Epithelial cell of proximal tubule (primary cell): ENCODE data around the gene TUBB6. TPM values are rescaled to one million over a fixed set of nuclear protein-coding genes. Genes with fewer than 3 reads are reported as not detected.

Experiments used
- DNase-seq: peaks from one replicate; pipeline ENCODE4 v3.0.0-alpha.2; 2011; ENCODE audit warnings: low read depth
- H3K4me3 ChIP-seq: 2 replicates; pipeline ENCODE4 v1.5.1; 2011; ENCODE audit warnings: low read depth, mild to moderate bottlenecking, low read length
- total RNA-seq: library from RNA; depleted of rRNA; stranded (reverse); fragments of >200 nt; gene quantifications from 2 replicates; pipeline ENCODE4 v1.2.3, GENCODE V29; 2015
- TF ChIP-seq, protein P1 (sequence below): conservative IDR thresholded peaks from 2 replicates; pipeline ENCODE4 v1.5.1; 2012; ENCODE audit warnings: low read depth, mild to moderate bottlenecking, low read length

The TUBB6 gene
- total RNA-seq, 1 donor from 2014 or later = 425 TPM

DNA sequence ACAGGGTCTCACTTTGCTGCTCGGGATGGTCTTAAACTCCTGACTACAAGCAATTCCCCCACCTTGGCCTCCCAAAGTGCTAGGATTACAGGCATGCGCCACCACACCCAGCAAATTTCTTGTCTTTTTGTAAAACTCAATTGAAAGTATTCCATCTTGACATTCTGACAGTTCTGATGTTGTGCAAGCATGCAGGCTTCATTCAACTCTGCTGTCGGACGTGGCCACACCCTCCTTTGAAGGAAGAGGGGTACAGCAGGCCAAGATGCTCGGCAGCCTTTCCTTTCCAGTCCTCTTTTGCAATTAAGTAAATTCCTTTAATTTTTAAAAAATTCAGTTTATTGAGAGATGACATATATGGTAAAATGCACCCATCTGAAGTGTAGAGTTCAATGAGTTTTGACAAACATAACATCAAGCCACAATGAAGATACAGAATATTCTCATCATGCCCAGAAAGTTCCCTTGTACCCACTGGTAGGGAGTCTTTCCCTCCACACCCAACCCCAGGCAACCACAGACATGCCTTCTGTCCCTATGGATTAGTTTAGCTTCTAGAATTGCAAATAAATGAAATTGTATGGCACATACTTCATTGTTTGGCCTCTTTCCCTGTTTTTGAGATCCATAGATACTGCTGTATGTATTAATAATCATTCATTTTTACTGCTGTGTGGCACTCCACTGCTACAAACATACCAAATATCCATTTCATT is 33.1 kb downstream of the TUBB6 start:
- DNase-seq = no peak
- TF ChIP-seq, protein P1, sequence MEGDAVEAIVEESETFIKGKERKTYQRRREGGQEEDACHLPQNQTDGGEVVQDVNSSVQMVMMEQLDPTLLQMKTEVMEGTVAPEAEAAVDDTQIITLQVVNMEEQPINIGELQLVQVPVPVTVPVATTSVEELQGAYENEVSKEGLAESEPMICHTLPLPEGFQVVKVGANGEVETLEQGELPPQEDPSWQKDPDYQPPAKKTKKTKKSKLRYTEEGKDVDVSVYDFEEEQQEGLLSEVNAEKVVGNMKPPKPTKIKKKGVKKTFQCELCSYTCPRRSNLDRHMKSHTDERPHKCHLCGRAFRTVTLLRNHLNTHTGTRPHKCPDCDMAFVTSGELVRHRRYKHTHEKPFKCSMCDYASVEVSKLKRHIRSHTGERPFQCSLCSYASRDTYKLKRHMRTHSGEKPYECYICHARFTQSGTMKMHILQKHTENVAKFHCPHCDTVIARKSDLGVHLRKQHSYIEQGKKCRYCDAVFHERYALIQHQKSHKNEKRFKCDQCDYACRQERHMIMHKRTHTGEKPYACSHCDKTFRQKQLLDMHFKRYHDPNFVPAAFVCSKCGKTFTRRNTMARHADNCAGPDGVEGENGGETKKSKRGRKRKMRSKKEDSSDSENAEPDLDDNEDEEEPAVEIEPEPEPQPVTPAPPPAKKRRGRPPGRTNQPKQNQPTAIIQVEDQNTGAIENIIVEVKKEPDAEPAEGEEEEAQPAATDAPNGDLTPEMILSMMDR = no peak
- no peak overlapping the region for H3K4me3 ChIP-seq

DNA sequence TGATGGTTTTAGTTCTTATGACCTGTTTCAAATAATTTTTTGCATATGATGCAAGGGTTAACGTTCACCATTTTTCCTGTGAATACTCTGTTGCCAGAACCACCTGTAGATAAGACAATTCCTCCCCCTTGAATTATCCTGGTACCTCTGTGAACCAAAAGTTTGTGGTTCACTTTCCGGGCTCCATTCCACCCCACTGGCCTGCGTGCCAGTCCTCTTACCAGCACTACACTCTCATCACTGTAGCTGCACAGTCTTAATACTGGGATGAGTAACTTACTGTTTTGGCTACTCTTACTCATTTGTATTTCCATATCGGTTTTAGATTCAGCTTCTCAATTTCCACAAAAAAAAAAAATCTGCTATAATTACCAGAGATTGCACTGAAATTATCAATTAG is 34.6 kb downstream of the TUBB6 start:
- TF ChIP-seq, protein P1 = no peak
- no peak overlapping the region for H3K4me3 ChIP-seq
- no peak for DNase-seq

DNA sequence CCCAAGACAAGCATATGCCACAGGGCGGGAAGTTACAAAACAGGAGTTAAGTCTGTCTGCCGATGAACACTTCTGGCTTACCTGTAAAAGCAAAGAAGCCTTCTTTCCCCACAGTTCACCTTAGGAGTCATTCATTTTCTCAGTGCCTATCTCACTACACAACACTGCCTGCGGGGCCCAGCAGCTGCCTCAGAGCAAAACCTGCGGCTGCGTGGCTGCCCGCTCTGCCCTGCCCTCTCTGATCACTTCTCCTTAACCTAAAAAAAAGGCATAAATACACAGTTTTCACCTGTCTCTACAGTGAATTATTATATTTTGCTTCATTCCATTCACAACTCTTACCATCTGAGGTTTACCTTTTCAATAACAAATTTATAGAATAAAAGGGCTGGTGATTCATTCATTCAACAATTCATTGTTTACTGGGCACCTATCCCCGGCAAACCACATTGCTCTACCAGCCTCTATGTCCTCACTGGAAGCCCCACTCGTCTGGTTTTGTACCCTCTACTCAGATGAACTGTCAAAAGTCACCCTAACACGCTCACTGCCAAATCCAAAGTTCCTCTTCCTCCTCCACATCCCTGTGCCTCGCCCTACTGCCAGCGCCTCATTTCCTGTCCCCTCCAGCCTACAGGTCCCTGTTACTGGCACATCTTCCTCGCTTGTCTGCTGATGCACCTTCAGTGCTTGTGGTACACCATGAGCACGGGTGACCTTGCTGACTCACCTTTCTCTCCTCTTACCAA is 37.6 kb downstream of the TUBB6 start:
- TF ChIP-seq, protein P1 = no peak
- H3K4me3 ChIP-seq = no peak overlapping the region
- no peak for DNase-seq

DNA sequence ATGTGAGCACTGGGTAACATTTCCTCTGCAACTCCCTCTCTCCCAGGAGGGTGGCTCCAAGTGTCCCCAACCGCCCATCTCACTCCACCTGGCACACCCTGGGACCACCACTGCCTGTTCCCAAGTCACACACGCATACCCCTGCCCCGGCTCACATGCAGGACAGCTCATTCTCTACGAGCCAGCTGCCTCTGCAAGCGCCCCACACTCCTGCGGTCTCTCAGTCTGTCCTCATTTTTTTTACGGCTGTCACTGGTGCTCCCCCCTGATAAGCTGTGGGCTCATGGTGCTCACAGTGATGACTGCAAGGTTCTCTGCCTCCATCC is 38.2 kb downstream of the TUBB6 start:
- TF ChIP-seq, protein P1 = no peak
- DNase-seq = no peak
- H3K4me3 ChIP-seq = no peak overlapping the region

DNA sequence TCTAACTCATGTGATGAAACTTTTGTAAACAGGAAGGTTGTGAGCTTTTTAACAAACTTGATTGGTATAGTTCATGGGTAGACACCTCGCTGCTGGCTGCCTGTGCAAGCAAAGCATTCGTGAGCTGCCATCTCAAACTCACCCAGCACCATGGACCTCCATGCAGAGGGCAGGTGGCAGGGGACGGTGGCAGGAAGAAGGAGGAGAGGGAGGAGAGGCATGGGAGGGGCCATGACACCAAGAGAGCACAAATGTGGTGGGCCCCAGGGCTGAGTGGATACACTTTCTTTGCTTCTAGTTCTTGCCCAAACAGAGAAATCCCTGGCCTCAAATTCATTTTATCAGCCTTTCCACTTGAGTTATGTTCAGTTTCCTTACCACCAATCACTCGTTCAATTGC is 39.9 kb downstream of the TUBB6 start:
- DNase-seq = no peak

DNA sequence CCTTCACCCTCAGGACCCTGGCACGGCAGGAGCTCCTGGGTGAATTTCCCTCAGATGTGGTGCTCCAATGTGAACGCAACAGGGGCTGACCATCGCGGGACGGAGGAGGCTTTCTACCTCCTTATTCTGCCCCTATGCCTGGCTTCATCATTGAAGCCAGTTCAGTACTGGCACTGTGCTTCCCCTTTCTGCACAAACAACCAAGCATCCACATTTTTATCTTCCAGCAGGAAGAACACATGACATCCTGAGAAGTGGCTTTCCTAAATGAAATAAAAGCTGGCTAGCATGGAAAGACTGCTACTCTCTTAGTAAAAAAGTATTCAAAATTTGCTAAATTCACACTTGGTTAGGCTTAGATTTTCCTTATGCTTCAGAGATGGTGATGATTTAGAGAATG is 44.1 kb downstream of the TUBB6 start:
- no peak for DNase-seq
- TF ChIP-seq, protein P1 = no peak
- H3K4me3 ChIP-seq = no peak overlapping the region

More for the DNA sequence above, 39.9 kb downstream of the TUBB6 start:
- TF ChIP-seq, protein P1 = no peak
- no peak overlapping the region for H3K4me3 ChIP-seq
